ENCODE results near the gene CDC45.

GRCh38 chr22:19530751-19531150, 51.0 kb downstream of the CDC45 start:
- no peak for TF ChIP-seq CTCF (CRISPR knock-in tag; IDR thresholded peaks at IDR 0.05)
- TF ChIP-seq ZNF503 (CRISPR knock-in tag; IDR thresholded peaks at IDR 0.05): no peak
- TF ChIP-seq ZBTB26 (CRISPR knock-in tag; IDR thresholded peaks at IDR 0.05; ENCODE audit: borderline replicate concordance): no peak
- TF ChIP-seq ZBTB40 (IDR thresholded peaks at IDR 0.05): no peak
- no peak for TF ChIP-seq ZBTB40 (CRISPR knock-in tag; IDR thresholded peaks at IDR 0.05)
- no peak for TF ChIP-seq PBX3 (CRISPR knock-in tag; IDR thresholded peaks at IDR 0.05; ENCODE audit: borderline replicate concordance)
- TF ChIP-seq PATZ1 (CRISPR knock-in tag; IDR thresholded peaks at IDR 0.05): no peak
- TF ChIP-seq TFAP4 (IDR thresholded peaks at IDR 0.05; ENCODE audit: borderline replicate concordance, low read depth): no peak
- no peak for TF ChIP-seq ATF2 (CRISPR knock-in tag; IDR thresholded peaks at IDR 0.05)
- no peak for TF ChIP-seq POLR2A (IDR thresholded peaks at IDR 0.05; ENCODE audit: insufficient read depth in 1 of 2, low read depth in 2 of 2, low read length in 2 of 2)
- no peak for TF ChIP-seq HDAC6 (IDR thresholded peaks at IDR 0.05; ENCODE audit: low read depth, low read length)
- TF ChIP-seq STAG1 (CRISPR knock-in tag; IDR thresholded peaks at IDR 0.05): no peak
- TF ChIP-seq CREB1 (IDR thresholded peaks at IDR 0.05): no peak
- TF ChIP-seq CREB1 (CRISPR knock-in tag; IDR thresholded peaks at IDR 0.05): no peak

Measured in HepG2 (cell line).